Muscle of back (tissue), 13 donors: ENCODE results near the gene DTYMK. TPM values are rescaled to one million over a fixed set of nuclear protein-coding genes. Genes with fewer than 3 reads are reported as not detected.

Experiments used
- DNase-seq, 3 donors: peaks; one replicate each; pipeline versions ENCODE4 v3.0.0 to v3.0.0-alpha.2; 2013
- long read RNA-seq, 9 donors: transcript quantifications; one replicate each; lab custom pipeline, GENCODE V29; 2026
- polyA plus RNA-seq, 10 donors: library from polyadenylated mRNA; unstranded; fragments of 120-200 nt; gene quantifications; one replicate each; pipeline ENCODE4 v1.2.1, GENCODE V29; 2013; ENCODE audit not compliant: insufficient read length in 10 of 10

Gene DTYMK, protein sequence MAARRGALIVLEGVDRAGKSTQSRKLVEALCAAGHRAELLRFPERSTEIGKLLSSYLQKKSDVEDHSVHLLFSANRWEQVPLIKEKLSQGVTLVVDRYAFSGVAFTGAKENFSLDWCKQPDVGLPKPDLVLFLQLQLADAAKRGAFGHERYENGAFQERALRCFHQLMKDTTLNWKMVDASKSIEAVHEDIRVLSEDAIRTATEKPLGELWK
- polyA plus RNA-seq = 10 to 100 TPM; 21.9 to 33.4 (median 24.0) TPM
- long read RNA-seq, donor 1, transcript DTYMK-201 (5 exons, 1,232 nt) = major isoform, 9 of 25 reads
- long read RNA-seq, donor 1, partial matches to known transcripts = 13 of 25 reads
- long read RNA-seq, donor 1, other reads (novel, unspliced or antisense) = 0 of 25 reads
- long read RNA-seq, donor 2, transcript DTYMK-201 (5 exons, 1,232 nt) = major isoform, 9 of 11 reads
- long read RNA-seq, donor 2, partial matches to known transcripts = 0 of 11 reads
- long read RNA-seq, donor 2, other reads (novel, unspliced or antisense) = 0 of 11 reads
- long read RNA-seq, donor 3 = 0 reads
- long read RNA-seq, donor 4, transcript DTYMK-201 (5 exons, 1,232 nt) = major isoform, 6 of 19 reads
- long read RNA-seq, donor 4, partial matches to known transcripts = 10 of 19 reads
- long read RNA-seq, donor 4, other reads (novel, unspliced or antisense) = 0 of 19 reads
- long read RNA-seq, donor 5, transcript DTYMK-201 (5 exons, 1,232 nt) = major isoform, 15 of 23 reads
- long read RNA-seq, donor 5, partial matches to known transcripts = 0 of 23 reads
- long read RNA-seq, donor 5, other reads (novel, unspliced or antisense) = 0 of 23 reads
- long read RNA-seq, donor 6, transcript DTYMK-201 (5 exons, 1,232 nt) = major isoform, 15 of 31 reads
- long read RNA-seq, donor 6, partial matches to known transcripts = 11 of 31 reads
- long read RNA-seq, donor 6, other reads (novel, unspliced or antisense) = 0 of 31 reads
- long read RNA-seq, donor 7, transcript DTYMK-201 (5 exons, 1,232 nt) = major isoform, 7 of 31 reads
- long read RNA-seq, donor 7, partial matches to known transcripts = 18 of 31 reads
- long read RNA-seq, donor 7, other reads (novel, unspliced or antisense) = 0 of 31 reads
- long read RNA-seq, donor 8, transcript DTYMK-201 (5 exons, 1,232 nt) = major isoform, 13 of 26 reads
- long read RNA-seq, donor 8, partial matches to known transcripts = 8 of 26 reads
- long read RNA-seq, donor 8, other reads (novel, unspliced or antisense) = 0 of 26 reads
- long read RNA-seq, donor 9, partial matches to known transcripts = 0 of 5 reads
- long read RNA-seq, donor 9, other reads (novel, unspliced or antisense) = 0 of 5 reads

DNA sequence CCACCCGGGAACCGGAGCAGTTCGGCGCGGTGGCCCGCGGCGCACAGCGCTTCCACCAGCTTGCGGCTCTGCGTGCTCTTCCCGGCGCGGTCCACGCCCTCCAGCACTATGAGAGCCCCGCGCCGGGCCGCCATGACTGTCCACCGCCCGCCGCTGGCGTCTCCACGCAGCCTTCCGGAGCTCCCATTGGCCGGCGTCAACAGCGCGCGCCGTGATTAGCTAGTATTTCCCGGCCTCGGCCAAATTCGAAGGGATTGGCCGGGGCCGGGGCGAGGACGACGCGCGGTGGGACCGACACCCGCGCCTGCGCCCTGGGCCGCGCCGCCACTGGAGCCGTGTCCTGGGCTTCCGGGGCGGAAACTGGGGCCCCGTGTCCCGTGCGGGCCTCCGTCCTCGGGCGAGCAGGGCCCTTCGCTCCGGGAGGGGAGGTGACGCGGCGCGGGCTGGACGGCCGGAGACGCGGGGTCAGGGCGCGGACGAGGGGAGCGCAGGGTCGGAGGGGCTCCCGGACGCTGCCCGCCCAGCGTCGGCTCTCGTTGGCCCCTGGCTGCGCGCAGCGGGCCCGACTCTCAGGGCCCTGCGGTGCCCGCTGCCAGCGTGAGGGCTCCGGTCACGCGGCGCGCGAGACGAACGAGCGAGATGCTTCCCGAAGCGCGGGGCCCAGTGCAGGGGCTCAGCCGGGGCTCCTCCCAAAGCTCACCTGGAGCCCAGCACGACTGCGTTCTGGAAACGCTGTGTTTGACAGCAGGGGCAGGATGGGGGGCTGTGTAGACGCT is at the start of gene DTYMK:
DTYMK (minus strand) TSS at position 166 of the 776 bp plus-strand sequence; CDS start at position 134, 32 bp downstream.
- DNase-seq = peak; percentile 97 to 99 (median 97)

DNA sequence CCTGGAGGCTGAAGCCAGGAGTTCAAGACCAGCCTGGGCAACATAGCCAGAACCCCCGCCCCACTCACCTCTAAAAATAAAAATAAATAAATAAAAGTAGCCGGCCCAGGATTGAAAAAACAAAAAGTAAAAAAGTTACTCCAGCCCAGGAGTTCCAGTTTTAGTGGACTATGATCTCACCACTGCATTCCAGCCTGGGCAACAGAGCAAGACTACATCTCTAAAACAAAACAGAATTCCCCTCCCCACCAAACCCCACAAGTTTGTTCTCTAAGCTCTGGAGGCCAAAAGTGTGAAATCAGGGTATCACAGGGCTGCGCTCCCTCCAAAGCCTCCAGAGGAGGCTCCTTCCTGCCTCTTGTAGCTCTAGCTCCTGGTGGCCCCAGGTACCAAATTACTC is 49.5 kb upstream of the DTYMK start:
- DNase-seq = no peak

DNA sequence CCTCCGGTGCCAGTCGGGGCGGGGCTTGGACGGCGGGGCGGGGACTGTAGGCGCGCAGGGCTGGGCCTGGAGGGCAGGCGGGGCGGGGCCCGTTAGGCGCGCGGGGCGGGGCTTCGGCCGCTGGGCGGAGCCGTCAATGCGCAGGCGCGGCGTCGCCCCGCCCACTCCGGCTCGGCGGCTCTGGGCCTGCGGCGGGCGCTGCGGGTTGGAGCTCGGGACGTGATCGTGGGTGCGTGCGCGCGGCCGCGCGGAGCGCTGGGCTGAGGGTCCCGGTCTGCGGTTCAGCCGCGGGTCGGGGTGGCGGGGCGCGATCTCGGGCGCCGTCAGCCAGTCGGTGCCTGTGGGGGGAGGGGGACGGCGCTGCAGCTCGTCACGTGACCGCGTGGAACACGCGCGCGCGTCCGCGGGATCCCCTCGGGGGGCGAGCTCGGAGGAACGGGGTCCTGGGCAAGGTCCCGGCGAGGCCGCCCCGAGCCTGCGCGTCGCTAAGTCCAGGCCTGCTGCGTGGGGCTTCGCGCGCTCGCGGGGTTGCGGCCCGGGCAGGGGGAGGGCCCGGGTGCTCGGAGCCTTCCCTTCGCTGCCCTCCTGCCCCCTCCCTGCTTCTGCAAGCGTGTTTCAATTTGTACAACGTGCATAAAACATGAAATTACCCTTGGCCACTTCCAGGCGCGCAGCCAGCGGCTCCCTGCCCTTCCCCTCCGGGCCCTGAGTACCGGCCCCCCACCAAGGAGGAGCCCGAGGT is 48.0 kb upstream of the DTYMK start, which contains the start of gene D2HGDH:
D2HGDH (plus strand) TSS at position 164 of the 742 bp plus-strand sequence. CDS start 595 bp downstream, outside the sequence.
- DNase-seq = peak; percentile 86 to 95 (median 91)

DNA sequence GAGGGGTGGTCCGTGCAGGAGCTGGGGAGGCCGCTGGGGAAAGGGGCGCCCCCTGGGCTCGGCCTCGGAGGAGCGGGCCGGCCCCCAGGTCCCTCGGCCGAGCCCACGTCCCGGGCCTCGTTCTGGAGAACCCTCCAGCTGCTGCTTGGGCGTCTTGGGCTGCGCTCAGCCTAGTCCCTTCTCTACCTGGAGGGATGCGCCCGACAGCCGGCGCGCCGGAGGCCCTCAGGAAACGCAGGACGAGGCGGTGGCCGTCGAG is 47.5 kb upstream of the DTYMK start:
- DNase-seq = no peak

DNA sequence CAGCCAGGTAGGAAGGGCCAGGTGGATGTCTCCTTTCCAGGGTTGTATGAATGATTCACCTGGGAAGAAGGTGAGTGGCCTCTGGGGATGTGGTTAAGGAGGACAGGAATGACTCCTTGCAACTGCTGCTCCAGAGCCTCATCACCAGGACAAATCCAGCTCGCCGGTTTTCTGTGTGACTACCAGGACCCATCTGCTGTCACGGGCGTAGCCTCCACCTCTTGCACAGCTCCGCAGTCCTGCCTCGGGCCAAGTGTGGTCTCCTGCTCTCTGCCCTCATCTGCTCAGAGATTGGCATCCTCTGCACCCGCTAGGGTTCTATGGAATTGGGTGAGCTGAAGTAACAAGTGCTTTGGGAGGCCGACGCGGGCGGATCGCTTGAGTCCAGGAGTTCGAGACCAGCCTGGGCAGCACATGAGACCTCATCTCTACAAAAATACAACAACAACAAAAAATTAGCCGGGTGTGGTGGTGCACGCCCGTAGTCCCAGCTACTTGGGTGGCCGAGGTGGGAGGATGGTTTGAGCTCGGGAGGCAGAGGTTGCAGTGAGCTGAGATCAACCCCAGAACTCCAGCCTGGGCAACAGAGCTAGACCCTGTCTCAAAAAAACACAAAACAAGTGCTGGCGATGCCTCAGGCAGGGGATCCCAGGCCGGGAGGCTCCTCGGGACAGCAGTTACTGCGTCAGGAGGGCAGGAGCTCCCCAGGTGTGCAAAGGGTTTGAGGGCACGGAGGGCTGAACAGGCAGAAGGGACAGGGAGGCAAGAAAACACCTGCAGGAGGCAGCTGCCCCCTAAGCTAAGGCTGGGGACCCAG is 47.0 kb upstream of the DTYMK start:
- no peak for DNase-seq

DNA sequence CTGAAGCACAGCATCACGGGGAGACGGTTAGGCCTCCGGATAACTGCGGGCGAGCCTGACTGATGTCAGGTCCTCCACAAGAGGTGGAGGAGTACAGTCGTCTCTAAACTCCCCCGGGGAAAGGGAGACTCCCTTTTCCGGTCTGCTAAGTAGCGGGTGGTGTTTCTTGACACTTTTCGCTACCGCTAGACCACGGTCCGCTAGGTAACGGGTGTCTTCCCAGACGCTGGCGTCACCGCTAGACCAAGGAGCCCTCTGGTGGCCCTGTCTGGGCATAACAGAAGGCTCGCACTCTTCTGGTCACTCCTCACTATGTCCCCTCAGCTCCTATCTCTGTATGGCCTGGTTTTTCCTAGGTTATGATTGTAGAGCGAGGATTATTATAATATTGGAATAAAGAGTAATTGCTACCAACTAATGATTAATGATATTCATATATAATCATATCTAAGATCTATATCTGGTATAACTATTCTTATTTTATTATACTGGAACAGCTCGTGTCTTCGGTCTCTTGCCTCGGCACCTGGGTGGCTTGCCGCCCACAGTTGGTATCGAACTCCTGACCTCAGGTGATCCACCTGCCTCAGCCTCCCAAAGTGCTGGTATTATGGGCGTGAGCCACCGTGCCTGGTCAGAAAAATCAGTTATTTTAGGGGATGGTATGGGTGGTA is 46.0 kb upstream of the DTYMK start:
- DNase-seq = peak; percentile 16 to 69 (median 36)

DNA sequence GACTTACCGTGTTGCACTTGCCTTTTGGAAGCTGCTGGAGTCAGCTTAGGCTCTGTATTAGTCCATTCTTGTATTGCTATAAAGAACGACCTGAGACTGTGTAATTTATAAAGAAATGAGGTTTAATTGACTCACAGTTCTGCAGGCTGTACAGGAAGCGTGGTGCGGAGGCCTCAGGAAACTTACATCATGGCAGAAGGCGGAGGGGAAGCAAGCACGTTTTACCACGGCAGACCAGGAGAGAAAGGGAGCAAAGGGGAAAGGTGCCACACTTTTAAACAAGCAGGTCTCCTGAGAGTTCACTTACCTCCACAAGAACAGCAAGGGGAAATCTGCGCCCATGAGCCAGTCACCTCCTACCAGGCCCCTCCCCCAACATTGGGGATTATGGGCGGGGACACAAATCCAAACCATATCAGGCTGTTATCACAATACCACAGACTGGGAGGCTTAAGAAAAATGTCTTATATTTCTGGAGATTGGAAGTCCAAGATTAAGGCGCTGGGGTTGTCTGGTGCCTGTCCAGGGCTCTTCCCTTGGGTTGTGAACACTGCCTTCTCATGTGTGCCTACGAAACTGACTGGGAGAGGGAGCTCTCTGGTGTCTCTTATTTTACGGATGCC is 44.2 kb upstream of the DTYMK start:
- no peak for DNase-seq

DNA sequence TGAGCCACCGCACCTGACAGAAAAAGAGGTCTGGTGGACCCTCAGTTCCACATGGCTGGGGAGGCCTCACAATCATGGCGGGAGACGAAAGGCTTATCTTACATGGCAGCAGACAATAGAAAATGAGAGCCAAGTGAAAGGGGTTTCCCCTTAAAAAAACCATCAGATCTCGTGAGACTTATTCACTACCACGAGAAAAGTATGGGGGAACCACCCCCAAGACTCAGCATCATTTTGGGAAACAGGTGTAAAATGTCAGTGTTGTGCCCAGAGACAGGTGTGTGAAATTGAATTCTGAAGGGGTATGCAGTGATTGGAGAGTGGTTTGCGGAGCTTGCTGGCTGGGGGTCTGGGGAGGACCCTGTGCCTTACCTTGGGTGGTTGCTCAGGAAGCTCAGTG is 43.3 kb upstream of the DTYMK start:
- no peak for DNase-seq

DNA sequence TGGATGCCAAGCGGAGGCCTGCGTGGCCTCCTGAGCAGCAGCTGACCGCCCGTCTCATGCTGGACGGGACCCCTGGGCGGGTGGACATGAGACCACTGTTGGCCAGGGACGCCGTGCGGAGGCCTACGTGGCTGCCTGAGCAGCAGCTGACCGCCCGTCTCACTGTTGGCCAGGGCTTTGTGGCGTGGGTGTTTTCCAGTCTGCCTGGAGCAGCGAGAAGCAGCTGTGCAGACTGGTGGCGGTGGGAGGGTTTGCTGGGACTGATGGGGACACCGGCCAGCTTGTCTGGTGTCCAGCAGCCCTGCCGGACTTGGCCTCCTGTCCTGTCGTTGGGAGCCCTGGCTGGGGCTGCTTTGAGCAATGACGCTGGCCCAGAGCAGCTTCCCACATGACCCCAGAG is 42.0 kb upstream of the DTYMK start:
- DNase-seq = peak; percentile 32 to 66 (median 47)

DNA sequence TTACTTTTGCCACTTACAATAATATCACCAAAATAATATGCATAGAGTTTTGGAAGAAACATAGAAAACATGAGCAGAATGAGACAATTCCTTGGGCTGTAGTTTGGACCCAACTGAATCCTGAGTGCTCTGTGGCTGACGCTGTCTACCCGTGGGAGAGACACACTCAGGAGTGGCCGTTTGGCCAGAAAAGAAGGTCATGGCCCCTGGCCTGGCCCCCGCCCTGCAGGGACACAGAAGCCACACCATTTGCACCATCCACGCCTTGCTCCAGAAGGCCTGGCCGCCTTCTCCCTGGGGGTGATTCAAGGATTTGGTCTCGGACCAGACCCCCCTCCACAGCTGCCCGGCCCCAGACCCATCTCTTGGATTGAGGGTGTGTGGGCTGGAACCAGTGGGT is 41.4 kb upstream of the DTYMK start:
- DNase-seq = no peak

DNA sequence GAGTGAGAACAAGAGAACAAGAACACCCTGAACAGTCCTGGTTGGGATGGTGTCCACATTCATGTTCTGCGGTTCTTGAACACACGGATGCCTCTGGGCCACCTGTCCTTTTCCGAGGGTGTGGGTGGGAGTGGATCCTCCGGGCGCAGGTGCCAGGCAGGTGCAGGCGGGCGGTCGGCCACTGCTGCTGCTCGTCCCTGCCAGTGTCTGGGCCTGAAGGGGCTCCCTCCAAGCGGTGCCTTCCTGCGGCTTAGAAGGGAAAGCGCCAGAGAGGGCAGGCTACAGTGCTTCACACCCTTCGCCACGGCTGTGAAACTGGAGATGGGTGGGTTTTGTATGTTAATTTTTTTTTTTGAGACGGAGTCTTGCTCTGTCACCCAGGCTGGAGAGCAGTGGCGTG is 39.8 kb upstream of the DTYMK start:
- DNase-seq = no peak

DNA sequence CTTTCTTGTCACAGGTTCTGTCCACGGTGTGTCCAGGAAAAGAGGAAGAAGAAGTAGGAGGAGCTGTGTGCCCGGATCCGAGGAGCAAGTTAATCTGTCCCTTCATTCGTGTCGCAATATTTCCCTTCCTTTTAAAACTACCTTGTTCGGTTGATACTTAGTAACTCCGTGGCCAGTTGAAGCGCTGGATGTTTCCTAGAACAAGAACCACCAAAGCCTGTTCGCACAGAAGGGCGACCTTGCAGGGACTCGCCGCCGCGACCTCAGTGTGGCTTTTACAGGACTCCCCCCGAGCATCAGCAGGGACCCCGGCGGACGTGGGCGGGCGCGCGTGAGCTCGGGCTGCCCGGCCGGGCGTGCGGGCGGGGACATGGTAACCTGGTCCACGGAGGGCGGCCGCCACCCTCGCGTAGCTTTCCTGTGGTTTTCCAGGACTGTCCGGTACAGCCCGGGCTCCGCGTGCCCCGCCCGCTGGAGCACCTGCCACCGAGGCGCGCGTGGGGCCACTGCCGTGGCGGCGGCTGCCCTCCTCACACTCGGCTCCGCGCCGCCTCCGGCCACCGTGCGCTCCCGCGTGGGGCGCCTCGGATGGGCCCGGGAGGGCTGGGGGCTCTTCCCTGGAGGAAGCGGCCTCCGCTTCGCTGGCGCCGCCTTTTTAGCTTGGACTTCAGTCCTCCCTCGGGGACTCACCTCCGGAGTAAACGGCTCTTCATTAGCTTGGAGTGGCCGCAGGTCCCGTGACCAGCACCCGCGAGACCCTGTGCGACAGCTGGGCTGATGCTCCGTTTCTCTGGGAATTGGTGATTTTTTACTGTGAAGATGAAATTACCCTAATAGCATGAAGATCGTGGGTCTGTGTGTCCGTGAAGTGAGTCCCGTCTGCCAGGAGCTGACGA is 38.6 kb upstream of the DTYMK start:
- DNase-seq = no peak

DNA sequence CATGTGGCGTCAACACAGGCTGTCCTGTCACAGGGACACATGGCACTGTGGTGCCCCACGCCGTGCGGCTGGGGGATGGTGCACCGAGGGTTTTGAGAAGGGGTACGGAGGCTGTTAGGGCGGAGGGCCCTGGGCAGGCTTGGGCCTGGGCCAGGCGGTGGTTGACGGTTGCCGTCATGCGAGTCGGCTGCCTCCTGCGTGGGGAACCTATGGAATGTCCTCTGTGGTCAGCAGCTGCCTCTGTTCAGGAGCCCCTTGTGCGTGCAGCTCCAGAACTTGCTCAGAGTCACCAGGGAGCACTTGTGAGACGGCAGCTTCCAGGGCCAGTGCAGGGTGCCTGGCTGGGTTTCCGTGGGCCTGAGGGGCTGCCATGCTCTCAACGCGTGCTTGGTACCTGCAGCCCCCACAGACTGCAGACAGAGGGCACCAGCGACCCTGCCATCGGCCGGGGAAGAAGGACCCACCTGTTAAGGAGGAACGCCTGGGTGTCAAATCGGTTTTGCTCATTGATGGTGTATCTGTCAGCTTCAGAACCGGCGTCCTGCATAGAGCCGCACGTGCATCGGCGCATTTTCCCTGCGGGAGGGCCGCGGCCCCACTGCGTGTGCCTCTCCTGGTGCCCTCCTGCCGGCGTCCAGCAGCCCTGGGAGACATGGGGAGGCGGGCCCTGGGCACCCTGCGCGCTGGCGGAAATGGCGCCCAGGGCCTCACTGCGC is 37.8 kb upstream of the DTYMK start:
- DNase-seq = no peak

DNA sequence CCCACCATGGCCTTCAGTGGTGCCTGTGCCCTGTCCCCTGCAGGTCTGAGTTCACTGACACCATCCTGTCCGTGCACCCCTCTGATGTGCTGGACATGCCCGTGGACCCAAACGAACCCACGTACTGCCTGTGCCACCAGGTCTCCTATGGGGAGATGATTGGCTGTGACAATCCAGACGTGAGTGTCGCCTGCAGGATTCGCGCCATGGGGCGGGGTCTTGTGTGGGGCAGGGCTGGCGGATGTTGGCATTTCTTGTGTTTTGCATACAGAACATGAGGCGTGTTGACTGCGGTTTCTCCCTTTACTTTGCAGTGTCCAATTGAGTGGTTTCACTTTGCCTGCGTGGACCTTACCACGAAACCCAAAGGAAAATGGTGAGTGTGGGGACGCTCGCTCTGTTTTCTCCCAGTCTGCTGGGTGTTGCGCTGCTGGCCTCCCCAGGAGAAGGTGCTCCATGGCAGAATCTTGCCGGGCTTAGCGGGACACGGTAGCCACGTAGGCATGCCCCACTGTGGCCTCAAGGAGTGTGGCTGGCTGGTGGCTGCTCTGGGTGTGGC is 36.4 kb upstream of the DTYMK start:
- no peak for DNase-seq

DNA sequence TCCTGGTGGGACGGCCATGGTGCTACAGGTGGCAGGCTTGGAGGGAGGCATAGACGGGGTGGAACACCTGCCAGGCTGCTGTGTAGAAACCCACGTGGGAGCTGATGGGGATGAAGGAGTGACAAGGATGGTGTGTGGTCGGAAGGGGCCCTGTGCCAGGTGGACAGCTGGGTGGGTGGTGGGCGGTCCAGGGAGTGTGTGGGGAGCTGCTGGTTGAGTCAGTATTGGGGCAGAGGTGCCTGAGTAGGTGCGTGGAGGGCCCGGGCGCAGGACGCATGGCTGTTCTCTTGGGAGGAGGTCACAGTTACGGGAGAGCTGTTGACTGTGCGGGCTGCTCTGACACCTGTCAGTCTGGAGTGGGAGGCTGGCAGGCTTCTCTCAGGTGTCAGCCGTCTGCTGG is 35.2 kb upstream of the DTYMK start:
- no peak for DNase-seq

DNA sequence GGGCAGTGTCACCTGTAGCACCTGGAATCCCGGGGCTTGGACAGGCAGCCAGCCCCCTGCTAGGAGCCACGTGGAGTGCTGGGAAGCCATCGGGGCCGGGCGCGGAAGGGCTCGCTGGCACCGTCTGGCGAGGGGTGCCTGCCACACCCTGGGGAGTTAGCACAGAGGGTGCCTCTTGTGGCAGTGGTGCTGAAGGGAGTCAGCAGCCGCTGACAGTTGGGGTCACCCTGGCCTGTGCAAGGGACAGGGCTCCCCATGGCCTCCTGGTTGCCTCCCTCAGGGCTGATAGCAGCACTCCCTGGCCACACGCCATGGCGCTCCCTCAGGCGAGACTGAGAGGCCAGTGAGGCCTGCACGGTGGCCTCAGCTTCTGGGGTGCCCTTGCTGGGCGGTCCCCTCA is 33.9 kb upstream of the DTYMK start:
- DNase-seq = no peak
